ENCODE measurements around the gene TNNC2.

DNA sequence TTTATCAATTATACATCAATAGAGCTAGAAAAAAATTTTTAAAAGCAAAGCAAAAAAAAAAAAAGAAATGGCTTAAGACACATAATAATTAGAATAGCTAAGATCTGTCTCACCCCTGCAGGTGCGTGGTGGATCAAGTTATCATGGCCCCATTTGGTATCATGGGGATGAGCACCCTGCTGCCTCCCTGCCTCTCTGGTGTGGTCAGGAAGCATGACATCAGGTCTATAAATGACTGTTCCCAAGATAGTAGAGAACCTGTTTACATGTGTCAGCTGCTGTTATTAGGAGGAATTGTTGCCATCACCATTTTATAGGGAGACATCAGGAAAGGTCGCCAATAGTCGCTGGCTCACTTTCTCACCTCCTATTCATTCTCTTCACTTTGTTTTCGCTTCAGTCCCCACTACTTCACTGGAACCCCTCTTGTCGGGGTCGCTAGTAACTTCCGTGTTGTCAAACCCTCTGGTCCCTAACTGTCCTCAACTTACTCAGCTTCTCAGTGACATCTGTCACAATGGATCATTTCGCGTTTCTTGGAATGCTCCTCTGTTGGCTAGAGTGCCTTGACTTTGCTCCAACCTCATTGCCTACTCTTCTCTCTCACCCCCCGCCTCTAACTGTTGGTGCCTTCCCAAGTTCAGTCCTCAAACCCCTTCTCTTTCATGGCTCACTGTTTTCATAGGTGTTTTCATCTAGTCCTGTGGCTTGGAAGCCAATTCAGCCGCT lies 30.6 kb downstream of the TNNC2 start:
- TF ChIP-seq, protein P1, sequence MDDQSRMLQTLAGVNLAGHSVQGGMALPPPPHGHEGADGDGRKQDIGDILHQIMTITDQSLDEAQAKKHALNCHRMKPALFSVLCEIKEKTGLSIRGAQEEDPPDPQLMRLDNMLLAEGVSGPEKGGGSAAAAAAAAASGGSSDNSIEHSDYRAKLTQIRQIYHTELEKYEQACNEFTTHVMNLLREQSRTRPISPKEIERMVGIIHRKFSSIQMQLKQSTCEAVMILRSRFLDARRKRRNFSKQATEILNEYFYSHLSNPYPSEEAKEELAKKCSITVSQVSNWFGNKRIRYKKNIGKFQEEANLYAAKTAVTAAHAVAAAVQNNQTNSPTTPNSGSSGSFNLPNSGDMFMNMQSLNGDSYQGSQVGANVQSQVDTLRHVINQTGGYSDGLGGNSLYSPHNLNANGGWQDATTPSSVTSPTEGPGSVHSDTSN (IDR thresholded peaks at IDR 0.05) = no peak
- TF ChIP-seq, protein P2, sequence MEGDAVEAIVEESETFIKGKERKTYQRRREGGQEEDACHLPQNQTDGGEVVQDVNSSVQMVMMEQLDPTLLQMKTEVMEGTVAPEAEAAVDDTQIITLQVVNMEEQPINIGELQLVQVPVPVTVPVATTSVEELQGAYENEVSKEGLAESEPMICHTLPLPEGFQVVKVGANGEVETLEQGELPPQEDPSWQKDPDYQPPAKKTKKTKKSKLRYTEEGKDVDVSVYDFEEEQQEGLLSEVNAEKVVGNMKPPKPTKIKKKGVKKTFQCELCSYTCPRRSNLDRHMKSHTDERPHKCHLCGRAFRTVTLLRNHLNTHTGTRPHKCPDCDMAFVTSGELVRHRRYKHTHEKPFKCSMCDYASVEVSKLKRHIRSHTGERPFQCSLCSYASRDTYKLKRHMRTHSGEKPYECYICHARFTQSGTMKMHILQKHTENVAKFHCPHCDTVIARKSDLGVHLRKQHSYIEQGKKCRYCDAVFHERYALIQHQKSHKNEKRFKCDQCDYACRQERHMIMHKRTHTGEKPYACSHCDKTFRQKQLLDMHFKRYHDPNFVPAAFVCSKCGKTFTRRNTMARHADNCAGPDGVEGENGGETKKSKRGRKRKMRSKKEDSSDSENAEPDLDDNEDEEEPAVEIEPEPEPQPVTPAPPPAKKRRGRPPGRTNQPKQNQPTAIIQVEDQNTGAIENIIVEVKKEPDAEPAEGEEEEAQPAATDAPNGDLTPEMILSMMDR (IDR thresholded peaks at IDR 0.05) = no peak

Data from SK-N-SH (cell line).